Measurements from ENCODE around the gene SNW1.

Gene SNW1

DNA sequence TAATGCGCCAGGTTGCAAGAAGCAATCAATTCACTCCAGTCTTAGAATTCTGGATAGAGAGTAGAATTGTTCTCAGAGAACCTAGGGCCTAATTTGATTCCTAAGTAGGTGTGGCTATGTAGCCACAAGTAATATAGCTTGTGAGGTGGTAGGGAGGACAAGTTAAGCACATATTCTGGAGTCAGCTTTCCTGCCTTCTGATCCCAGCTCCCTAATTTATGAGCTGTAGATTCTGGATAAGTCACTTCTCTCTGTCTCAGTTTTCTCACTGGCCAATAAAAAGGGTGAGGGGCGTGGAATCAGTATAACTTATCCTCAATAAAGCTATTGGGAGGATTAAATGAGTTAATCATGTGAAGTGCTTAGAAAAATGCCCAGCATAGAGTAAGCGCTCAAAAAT lies 3.0 kb upstream of the SNW1 start:
- TF ChIP-seq CTCF (IDR thresholded peaks at IDR 0.05) = no peak

GRCh38 chr14:77763316-77763715 lies 2.4 kb upstream of the SNW1 start:
- Histone ChIP-seq H3K4me3 (ENCODE audit: low read depth, low read length) (no peak overlapping the region), H3K4me1 (peaks cover 10% of the 10 kb centered on the region), H3K27ac (no peak overlapping the region), H3K9ac (no peak overlapping the region), H3K4me2 (ENCODE audit: low read length) (no peak overlapping the region), H2AFZ (no peak overlapping the region), H3K36me3 (ENCODE audit: control insufficient read depth, insufficient read depth, low read length) (no peaks in the 10 kb centered on the region), H3K9me3 (ENCODE audit: control insufficient read depth, low read length) (no peaks in the 10 kb centered on the region), H3K79me2 (peaks cover 33% of the 10 kb centered on the region), H3K27me3 (ENCODE audit: control insufficient read depth, insufficient read depth, low read length) (no peaks in the 10 kb centered on the region)
- no peak for TF ChIP-seq CTCF (IDR thresholded peaks at IDR 0.05)

More for the DNA sequence above, 3.0 kb upstream of the SNW1 start:
- H3K4me1 ChIP-seq = peaks cover 10% of the 10 kb centered on the region
- H3K27me3 ChIP-seq (ENCODE audit: control insufficient read depth, insufficient read depth, low read length) = no peaks in the 10 kb centered on the region
- H3K9ac ChIP-seq = no peak overlapping the region
- no peak overlapping the region for H3K27ac ChIP-seq
- no peak overlapping the region for H2AFZ ChIP-seq
- no peaks in the 10 kb centered on the region for H3K36me3 ChIP-seq (ENCODE audit: control insufficient read depth, insufficient read depth, low read length)
- no peaks in the 10 kb centered on the region for H3K9me3 ChIP-seq (ENCODE audit: control insufficient read depth, low read length)
- peaks cover 27% of the 10 kb centered on the region for H3K79me2 ChIP-seq
- H3K4me3 ChIP-seq (ENCODE audit: low read depth, low read length) = no peak overlapping the region
- no peak overlapping the region for H3K4me2 ChIP-seq (ENCODE audit: low read length)

DNA sequence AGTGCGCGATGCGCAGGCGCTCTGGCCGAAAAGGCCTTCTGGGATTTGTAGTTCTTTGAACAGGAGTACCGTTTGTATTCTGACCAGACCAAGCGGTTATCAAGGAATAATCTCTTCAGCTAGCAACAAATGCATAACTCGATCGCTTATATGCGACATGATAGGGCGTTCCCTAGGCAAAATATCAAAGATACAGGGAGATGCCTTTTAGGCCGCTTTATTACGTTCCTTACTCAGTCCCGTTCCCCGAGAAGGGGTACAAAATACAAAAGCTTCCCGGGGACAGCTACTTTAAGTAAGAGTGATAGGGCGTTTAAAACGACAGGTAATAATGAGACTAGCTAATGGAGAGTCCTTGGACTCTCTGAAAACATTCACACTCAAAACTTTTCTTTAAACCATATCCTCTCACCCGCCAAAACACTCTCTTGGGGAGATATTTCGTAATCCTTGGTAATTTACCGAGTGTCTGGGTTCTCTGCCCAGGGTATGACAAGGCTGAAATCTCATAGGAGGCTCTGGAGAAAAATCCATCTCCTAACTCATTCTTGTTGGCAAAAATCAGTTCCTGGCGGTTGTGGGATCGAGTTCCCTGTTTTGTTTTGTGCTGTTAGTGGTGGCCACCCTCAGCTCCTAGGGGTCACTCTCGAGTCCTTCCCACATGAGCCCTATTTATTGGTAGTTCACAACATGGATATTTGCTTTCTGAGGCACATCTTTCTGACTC lies 412 bp upstream of the SNW1 start:
- no peak for TF ChIP-seq CTCF (IDR thresholded peaks at IDR 0.05)
- Histone ChIP-seq H3K9ac (peak overlapping the region; percentile 90), H3K27me3 (ENCODE audit: control insufficient read depth, insufficient read depth, low read length) (no peaks in the 10 kb centered on the region), H2AFZ (peak overlapping the region; percentile 91), H3K27ac (peak overlapping the region; percentile 89), H3K79me2 (peaks cover 41% of the 10 kb centered on the region), H3K4me2 (ENCODE audit: low read length) (peak overlapping the region; percentile 86), H3K36me3 (ENCODE audit: control insufficient read depth, insufficient read depth, low read length) (no peaks in the 10 kb centered on the region), H3K9me3 (ENCODE audit: control insufficient read depth, low read length) (no peaks in the 10 kb centered on the region), H3K4me3 (ENCODE audit: low read depth, low read length) (peak overlapping the region; percentile 98), H3K4me1 (peaks cover 10% of the 10 kb centered on the region)

DNA sequence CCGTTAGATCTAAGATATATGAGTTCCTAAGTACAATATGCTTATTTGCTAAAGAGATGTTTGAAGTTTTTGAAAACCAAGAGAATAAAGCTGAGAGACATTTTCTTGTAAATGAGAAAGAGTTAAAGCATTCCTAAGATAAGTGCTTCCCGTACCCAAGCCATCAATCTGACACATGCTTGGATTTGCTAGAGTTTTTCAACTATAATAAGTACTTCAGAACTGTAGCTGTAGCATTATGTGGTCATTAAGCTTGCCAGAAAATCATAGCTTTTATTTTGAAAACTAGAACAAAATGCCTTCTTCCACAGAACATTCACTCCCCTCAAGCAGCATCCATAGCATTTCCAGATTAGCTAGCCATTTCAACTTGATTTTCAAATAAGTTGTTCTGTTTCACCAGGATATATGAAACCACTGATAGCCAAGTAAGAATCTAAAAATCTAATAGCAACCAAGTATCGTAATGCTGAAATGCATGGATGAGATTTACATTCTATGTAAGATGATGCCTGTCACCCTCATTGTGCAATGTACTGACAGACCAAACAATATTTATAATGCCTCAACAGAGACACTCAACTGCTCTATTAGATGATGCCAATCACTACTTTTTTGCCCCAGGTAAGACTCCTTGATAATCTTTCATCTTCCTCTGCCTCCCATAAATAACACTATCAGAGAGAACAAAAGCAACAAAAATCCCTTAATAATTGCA lies 8.0 kb downstream of the SNW1 start:
- no peak for TF ChIP-seq CTCF (IDR thresholded peaks at IDR 0.05)
- Histone ChIP-seq H3K4me1 (peaks cover 4% of the 10 kb centered on the region), H2AFZ (no peak overlapping the region), H3K79me2 (peaks cover 35% of the 10 kb centered on the region), H3K4me3 (ENCODE audit: low read depth, low read length) (no peak overlapping the region), H3K4me2 (ENCODE audit: low read length) (no peak overlapping the region), H3K9me3 (ENCODE audit: control insufficient read depth, low read length) (no peaks in the 10 kb centered on the region), H3K36me3 (ENCODE audit: control insufficient read depth, insufficient read depth, low read length) (no peaks in the 10 kb centered on the region), H3K27me3 (ENCODE audit: control insufficient read depth, insufficient read depth, low read length) (no peaks in the 10 kb centered on the region), H3K9ac (no peak overlapping the region), H3K27ac (no peak overlapping the region)

All from parathyroid adenoma (tissue), 2 donors.